ENCODE data around the gene TMEM63A. TPM values are rescaled to one million over a fixed set of nuclear protein-coding genes. Genes with fewer than 3 reads are reported as not detected.
A peak's percentile ranks its signal among the peaks of the same experiment; 100 is the strongest.

Gene TMEM63A
- total and polyA plus RNA-seq, 2 donors (not counting 3 experiments of a cell fraction or from before 2014, with no cell fraction given) = 28.7 to 41.4 TPM

GRCh38 chr1:225880636-225881035 is 1.5 kb downstream of the TMEM63A start:
- H2AFZ ChIP-seq (ENCODE audit: low read depth, low read length) = no peak overlapping the region
- intact Hi-C loops (cut with micrococcal nuclease) = no loop called here
- FAIRE-seq = no peak

GRCh38 chr1:225880222-225880588 is 2.0 kb downstream of the TMEM63A start:
- peaks cover 14% of the 10 kb centered on the region for H3K4me1 ChIP-seq (ENCODE audit: control insufficient read depth, extremely low read depth, insufficient read depth, low read length)
- no peaks in the 10 kb centered on the region for H4K20me1 ChIP-seq (replicated peaks; ENCODE audit: control insufficient read depth, extremely low read depth, insufficient read depth, low read length)
- no peak for DNase-seq (ENCODE audit: low read depth, low spot score)
- no peak overlapping the region for H3K27ac ChIP-seq (ENCODE audit: insufficient read depth, low read depth, low read length)
- BruUV-seq (replicated peaks) = no TSS peak
- H3K4me2 ChIP-seq (ENCODE audit: insufficient read depth, low read length) = no peak overlapping the region
- no peaks in the 10 kb centered on the region for H3K79me2 ChIP-seq (ENCODE audit: control insufficient read depth, insufficient read depth, low read length)
- peak; percentile 12 for FAIRE-seq
- H3K27me3 ChIP-seq (ENCODE audit: control insufficient read depth in 2 of 2, insufficient read depth in 2 of 2, low read length in 2 of 2) = no peaks in the 10 kb centered on the region
- dilution Hi-C loops (cut with MboI; ENCODE audit: extremely low pct_ligation_motif_present, low sequenced_read_pairs) (no loop called here), intact Hi-C loops (cut with micrococcal nuclease) (no loop called here)
- no peak overlapping the region for H3K9ac ChIP-seq (replicated peaks; ENCODE audit: extremely low read depth, insufficient read depth, low read length)
- H3K9me1 ChIP-seq (replicated peaks; ENCODE audit: control insufficient read depth, extremely low read depth, insufficient read depth, low read length) = no peaks in the 10 kb centered on the region
- CTCF ChIA-PET = interaction anchor here (1.3 to 4.7 kb wide), 3 partner anchors 30 to 406 kb away, joined by 3 to 40 read pairs (median 7); partner anchors contain the start of gene EPHX1
- peaks cover 0 to 2% of the 10 kb centered on the region in 2 experiments for H3K36me3 ChIP-seq (ENCODE audit: control insufficient read depth in 2 of 2, extremely low read depth in 1 of 2, insufficient read depth in 2 of 2, low read length in 2 of 2)
- no peak overlapping the region for H2AFZ ChIP-seq (ENCODE audit: low read depth, low read length)
- no peaks in the 10 kb centered on the region for H3K9me3 ChIP-seq (replicated peaks; ENCODE audit: control insufficient read depth, insufficient read depth, low read length)
- H3K4me3 ChIP-seq (replicated peaks in 1 of 3; ENCODE audit: insufficient read depth in 1 of 3, low read depth in 1 of 3, low read length in 3 of 3) = no peak overlapping the region
- no peak for TF ChIP-seq JUN (IDR thresholded peaks at IDR 0.05; ENCODE audit: borderline replicate concordance, insufficient read depth, insufficient read length, low read depth)
- no peak for TF ChIP-seq CTCF (IDR thresholded peaks at IDR 0.05; ENCODE audit: extremely low read depth in 1 of 2, insufficient read depth in 1 of 2, low read depth in 1 of 2, low read length in 2 of 2)
- no peak for TF ChIP-seq EZH2 (IDR thresholded peaks at IDR 0.05; ENCODE audit: borderline replicate concordance, low read depth, low read length, severe bottlenecking)
- no peak for TF ChIP-seq POLR2A (IDR thresholded peaks at IDR 0.05; ENCODE audit: low read depth, low read length)
- no peak for TF ChIP-seq GATA2 (IDR thresholded peaks at IDR 0.05; ENCODE audit: insufficient read depth, insufficient read length, low read depth, low read length)
- TF ChIP-seq FOS (IDR thresholded peaks at IDR 0.05; ENCODE audit: borderline replicate concordance, insufficient read depth, low read length) = no peak
- TF ChIP-seq MAX (IDR thresholded peaks at IDR 0.05; ENCODE audit: insufficient read depth, insufficient read length) = no peak
- TF ChIP-seq POLR2AphosphoS5 (IDR thresholded peaks at IDR 0.05; ENCODE audit: insufficient read depth, low read depth, low read length) = no peak
- no peak for TF ChIP-seq MYC (IDR thresholded peaks at IDR 0.05; ENCODE audit: low read depth, low read length)
- POLR2A ChIA-PET = interaction anchor here (1.3 kb wide), 1 partner anchor 103 kb away, joined by 4 read pairs; the partner anchor contains the start of gene SRP9

More at GRCh38 chr1:225880636-225881035, 1.5 kb downstream of the TMEM63A start:
- Histone ChIP-seq H3K9me1 (replicated peaks; ENCODE audit: control insufficient read depth, extremely low read depth, insufficient read depth, low read length) (no peaks in the 10 kb centered on the region), H3K4me3 (replicated peaks in 1 of 3; ENCODE audit: insufficient read depth in 1 of 3, low read depth in 1 of 3, low read length in 3 of 3) (no peak overlapping the region), H4K20me1 (replicated peaks; ENCODE audit: control insufficient read depth, extremely low read depth, insufficient read depth, low read length) (no peaks in the 10 kb centered on the region), H3K27me3 (ENCODE audit: control insufficient read depth in 2 of 2, insufficient read depth in 2 of 2, low read length in 2 of 2) (no peaks in the 10 kb centered on the region), H3K79me2 (ENCODE audit: control insufficient read depth, insufficient read depth, low read length) (no peaks in the 10 kb centered on the region), H3K27ac (ENCODE audit: insufficient read depth, low read depth, low read length) (no peak overlapping the region), H3K9me3 (replicated peaks; ENCODE audit: control insufficient read depth, insufficient read depth, low read length) (no peaks in the 10 kb centered on the region), H3K9ac (replicated peaks; ENCODE audit: extremely low read depth, insufficient read depth, low read length) (no peak overlapping the region), H3K4me1 (ENCODE audit: control insufficient read depth, extremely low read depth, insufficient read depth, low read length) (peaks cover 14% of the 10 kb centered on the region), H3K4me2 (ENCODE audit: insufficient read depth, low read length) (peak overlapping the region; percentile 81), H3K36me3 (ENCODE audit: control insufficient read depth in 2 of 2, extremely low read depth in 1 of 2, insufficient read depth in 2 of 2, low read length in 2 of 2) (peaks cover 0 to under 1% of the 10 kb centered on the region in 2 experiments)
- POLR2A ChIA-PET = interaction anchor here (1.0 to 1.3 kb wide), 2 partner anchors 103 to 372 kb away, joined by 3 to 4 read pairs; partner anchors contain the start of gene SRP9
- dilution Hi-C loops (cut with MboI; ENCODE audit: extremely low pct_ligation_motif_present, low sequenced_read_pairs) = no loop called here
- CTCF ChIA-PET = interaction anchor here (0.6 to 4.7 kb wide), 5 partner anchors 9 to 406 kb away, joined by 3 to 40 read pairs (median 3); partner anchors contain the start of genes EPHX1 and LEFTY1
- no peak for DNase-seq (ENCODE audit: low read depth, low spot score)
- TF ChIP-seq POLR2AphosphoS5 (IDR thresholded peaks at IDR 0.05; ENCODE audit: insufficient read depth, low read depth, low read length) = no peak
- TSS peak; percentile 28 for BruUV-seq (replicated peaks)

Measured in endothelial cell of umbilical vein (primary cell).